Adrenal gland (tissue), 5 donors: Measurements from ENCODE around the gene TMEM41B.

ENCODE experiments used
- POLR2A ChIP-seq, 2 donors: fragments of 450-650 bp; IDR thresholded peaks; one replicate each; pipeline ENCODE4 v1.6.1; 2017; ENCODE audit warnings: antibody characterized with exemption in 2 of 2, mild to moderate bottlenecking in 2 of 2, moderate library complexity in 1 of 2
- TF ChIP-seq, protein P1 (sequence below), 6 experiments: fragments of 450-650 bp in 4 of 6; fragments of 200-600 bp in 2 of 6; sonication (generic) in 1 of 6; IDR thresholded peaks; 1 replicate in 5 of 6; 2 replicates in 1 of 6; pipeline versions ENCODE4 v1.5.1 to v1.8.0; 2016 to 2021; ENCODE audit warnings: antibody characterized with exemption in 6 of 6, mild to moderate bottlenecking in 2 of 6, moderate library complexity in 1 of 6
- donor health status: DM: no; HTN: no; CAD: no.

DNA sequence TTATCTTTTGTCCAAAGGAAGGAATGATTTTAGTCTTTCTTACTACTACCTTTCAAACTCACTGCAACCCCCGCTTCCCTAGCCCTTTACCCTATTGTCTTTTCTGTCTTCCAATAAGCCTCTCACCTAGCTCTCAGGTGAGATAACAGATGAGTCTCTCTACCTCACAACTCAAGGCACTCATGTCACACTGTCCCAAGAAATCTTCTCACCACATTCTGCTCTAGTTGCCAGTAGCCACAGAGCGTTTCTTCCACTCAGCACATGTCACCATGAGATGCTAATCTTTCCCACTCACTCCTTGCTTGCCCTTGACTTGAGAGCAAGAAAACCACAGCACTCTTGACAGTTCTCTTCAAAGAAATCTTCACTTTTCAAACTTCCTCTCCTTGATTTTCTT lies 32.7 kb upstream of the TMEM41B start:
- TF ChIP-seq, protein P1, sequence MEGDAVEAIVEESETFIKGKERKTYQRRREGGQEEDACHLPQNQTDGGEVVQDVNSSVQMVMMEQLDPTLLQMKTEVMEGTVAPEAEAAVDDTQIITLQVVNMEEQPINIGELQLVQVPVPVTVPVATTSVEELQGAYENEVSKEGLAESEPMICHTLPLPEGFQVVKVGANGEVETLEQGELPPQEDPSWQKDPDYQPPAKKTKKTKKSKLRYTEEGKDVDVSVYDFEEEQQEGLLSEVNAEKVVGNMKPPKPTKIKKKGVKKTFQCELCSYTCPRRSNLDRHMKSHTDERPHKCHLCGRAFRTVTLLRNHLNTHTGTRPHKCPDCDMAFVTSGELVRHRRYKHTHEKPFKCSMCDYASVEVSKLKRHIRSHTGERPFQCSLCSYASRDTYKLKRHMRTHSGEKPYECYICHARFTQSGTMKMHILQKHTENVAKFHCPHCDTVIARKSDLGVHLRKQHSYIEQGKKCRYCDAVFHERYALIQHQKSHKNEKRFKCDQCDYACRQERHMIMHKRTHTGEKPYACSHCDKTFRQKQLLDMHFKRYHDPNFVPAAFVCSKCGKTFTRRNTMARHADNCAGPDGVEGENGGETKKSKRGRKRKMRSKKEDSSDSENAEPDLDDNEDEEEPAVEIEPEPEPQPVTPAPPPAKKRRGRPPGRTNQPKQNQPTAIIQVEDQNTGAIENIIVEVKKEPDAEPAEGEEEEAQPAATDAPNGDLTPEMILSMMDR (IDR thresholded peaks at IDR 0.05) = no peak
- TF ChIP-seq POLR2A (IDR thresholded peaks at IDR 0.05) = no peak
